ENCODE data around the gene BGN.

- TF ChIP-seq ZFX (IDR thresholded peaks at IDR 0.05; ENCODE audit: borderline replicate concordance) (no peak), CTCF (IDR thresholded peaks at IDR 0.05) (peak; percentile 71)
Observed at GRCh38 chrX:153554519-153555167, 59.9 kb downstream of the BGN start.
